Fibroblast of pulmonary artery (primary cell): Measurements from ENCODE around the gene CCR8.

Experiments
- DNase-seq: peaks from one replicate; pipeline ENCODE4 v3.0.0-alpha.2; 2010; ENCODE audit warnings: low read depth
- H3K4me3 ChIP-seq: replicated peaks from 2 replicates; pipeline ENCODE4 v1.5.1; 2011; ENCODE audit warnings: low read depth, mild to moderate bottlenecking, control low read depth, low read length, moderate library complexity
- CTCF ChIP-seq: IDR thresholded peaks from 2 replicates; pipeline ENCODE4 v1.5.1; 2011; ENCODE audit warnings: mild to moderate bottlenecking, control low read depth, low read length, inconsistent platforms; ENCODE audit errors: missing control alignments

Gene CCR8

GRCh38 chr3:39333607-39334006 lies 4.1 kb downstream of the CCR8 start:
- no peak overlapping the region for H3K4me3 ChIP-seq
- TF ChIP-seq CTCF, result no peak
- no peak for DNase-seq

- DNase-seq, result no peak
- TF ChIP-seq CTCF, result no peak
- no peak overlapping the region for H3K4me3 ChIP-seq
Measured at GRCh38 chr3:39334205-39334604, 4.7 kb downstream of the CCR8 start.

GRCh38 chr3:39338201-39338600 lies 8.7 kb downstream of the CCR8 start:
- no peak for DNase-seq
- TF ChIP-seq CTCF, result no peak
- no peak overlapping the region for H3K4me3 ChIP-seq

GRCh38 chr3:39339086-39339485 lies 9.6 kb downstream of the CCR8 start:
- H3K4me3 ChIP-seq, result no peak overlapping the region
- no peak for TF ChIP-seq CTCF
- DNase-seq, result no peak

- H3K4me3 ChIP-seq, result no peak overlapping the region
- no peak for TF ChIP-seq CTCF
- no peak for DNase-seq
Measured at GRCh38 chr3:39343076-39343717, 13.7 kb downstream of the CCR8 start.

GRCh38 chr3:39343760-39344159 lies 14.3 kb downstream of the CCR8 start:
- H3K4me3 ChIP-seq, result no peak overlapping the region
- no peak for TF ChIP-seq CTCF
- DNase-seq, result no peak

GRCh38 chr3:39344746-39345344 lies 15.3 kb downstream of the CCR8 start:
- no peak overlapping the region for H3K4me3 ChIP-seq
- no peak for DNase-seq
- TF ChIP-seq CTCF, result no peak
